Liver (tissue), 3 donors: ENCODE results near the gene ETFA.

ENCODE experiments used
- EGR1 ChIP-seq, 2 donors: IDR thresholded peaks; 2 replicates each; pipeline ENCODE4 v1.6.1; 2016 to 2018; ENCODE audit warnings: antibody characterized with exemption in 2 of 2, low read depth in 2 of 2
- GABPA ChIP-seq, 2 donors: IDR thresholded peaks in 1 of 2; conservative IDR thresholded peaks in 1 of 2; 2 replicates each; pipeline ENCODE4 v1.6.1; 2016; ENCODE audit warnings: antibody characterized with exemption in 2 of 2, mild to moderate bottlenecking in 1 of 2, moderate library complexity in 1 of 2
- HNF4A ChIP-seq, 2 donors: conservative IDR thresholded peaks; 2 replicates each; pipeline ENCODE4 v1.6.1; 2016; ENCODE audit warnings: antibody characterized with exemption in 2 of 2, mild to moderate bottlenecking in 2 of 2
- HNF4G ChIP-seq: IDR thresholded peaks from 2 replicates; pipeline ENCODE4 v1.6.1; 2016; ENCODE audit warnings: antibody characterized with exemption
- JUND ChIP-seq, 2 donors: IDR thresholded peaks; 2 replicates each; pipeline ENCODE4 v1.6.1; 2016; ENCODE audit warnings: antibody characterized with exemption in 2 of 2
- NR2F2 ChIP-seq: IDR thresholded peaks from 2 replicates; pipeline ENCODE4 v1.6.1; 2016; ENCODE audit warnings: antibody characterized with exemption
- SP1 ChIP-seq: IDR thresholded peaks from 2 replicates; pipeline ENCODE4 v1.6.1; 2018; ENCODE audit warnings: antibody characterized with exemption, mild to moderate bottlenecking
- TAF1 ChIP-seq: conservative IDR thresholded peaks from 2 replicates; pipeline ENCODE4 v1.6.1; 2016; ENCODE audit warnings: antibody characterized with exemption, mild to moderate bottlenecking
- YY1 ChIP-seq: IDR thresholded peaks from 2 replicates; pipeline ENCODE4 v1.6.1; 2016; ENCODE audit warnings: antibody characterized with exemption, mild to moderate bottlenecking
- TF ChIP-seq, protein P1 (sequence below): IDR thresholded peaks from 2 replicates; pipeline ENCODE4 v1.6.1; 2016; ENCODE audit warnings: antibody characterized with exemption, mild to moderate bottlenecking
- TF ChIP-seq, protein P2 (sequence below): fragments of 150-350 bp; IDR thresholded peaks from 2 replicates; pipeline ENCODE4 v1.5.1; 2017; ENCODE audit warnings: improper control_type of control experiment, low read depth, low read length; ENCODE audit not compliant: missing input control
- TF ChIP-seq, protein P3 (sequence below): IDR thresholded peaks from 2 replicates; pipeline ENCODE4 v1.6.1; 2016; ENCODE audit warnings: antibody characterized with exemption
- TF ChIP-seq, protein P4 (sequence below): IDR thresholded peaks from 2 replicates; pipeline ENCODE4 v1.6.1; 2016; ENCODE audit warnings: antibody characterized with exemption
- donor health status: healthy.
- donor health status: healthy.

DNA sequence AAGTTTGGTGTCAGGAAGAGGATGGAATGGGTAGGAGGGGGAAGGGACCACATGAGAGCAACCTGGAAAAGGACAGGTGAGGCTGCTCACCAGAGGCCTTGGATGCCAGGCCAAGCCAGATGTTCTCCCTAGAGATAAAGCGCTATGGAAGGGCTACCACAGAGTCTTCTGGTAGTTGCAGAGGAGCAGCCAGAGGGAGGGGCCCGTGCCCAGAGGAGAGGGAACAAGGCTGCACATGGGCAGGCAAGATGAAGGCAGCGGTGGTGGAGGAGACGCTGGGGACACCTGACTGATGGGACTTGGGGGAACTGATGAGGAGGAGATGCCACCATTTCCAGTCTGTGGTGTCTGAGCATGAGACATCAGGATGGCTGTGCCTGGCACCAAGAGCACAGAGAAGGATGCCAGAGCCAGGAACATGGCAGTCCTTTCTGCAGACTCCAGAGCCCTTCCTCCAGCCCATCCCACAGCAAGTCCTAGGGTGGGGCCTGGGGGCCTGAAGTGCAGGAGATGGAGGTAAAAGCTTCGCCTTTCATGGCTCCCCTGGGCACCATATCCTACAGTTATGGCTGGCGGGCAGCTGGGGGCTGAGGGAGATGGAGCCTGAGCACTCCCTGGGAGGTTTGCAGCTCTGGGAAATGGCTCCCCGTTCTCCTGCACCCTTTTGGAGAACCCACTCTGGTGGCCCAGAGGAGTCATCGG, 103.0 kb downstream of the ETFA start:
- TF ChIP-seq, protein P1, sequence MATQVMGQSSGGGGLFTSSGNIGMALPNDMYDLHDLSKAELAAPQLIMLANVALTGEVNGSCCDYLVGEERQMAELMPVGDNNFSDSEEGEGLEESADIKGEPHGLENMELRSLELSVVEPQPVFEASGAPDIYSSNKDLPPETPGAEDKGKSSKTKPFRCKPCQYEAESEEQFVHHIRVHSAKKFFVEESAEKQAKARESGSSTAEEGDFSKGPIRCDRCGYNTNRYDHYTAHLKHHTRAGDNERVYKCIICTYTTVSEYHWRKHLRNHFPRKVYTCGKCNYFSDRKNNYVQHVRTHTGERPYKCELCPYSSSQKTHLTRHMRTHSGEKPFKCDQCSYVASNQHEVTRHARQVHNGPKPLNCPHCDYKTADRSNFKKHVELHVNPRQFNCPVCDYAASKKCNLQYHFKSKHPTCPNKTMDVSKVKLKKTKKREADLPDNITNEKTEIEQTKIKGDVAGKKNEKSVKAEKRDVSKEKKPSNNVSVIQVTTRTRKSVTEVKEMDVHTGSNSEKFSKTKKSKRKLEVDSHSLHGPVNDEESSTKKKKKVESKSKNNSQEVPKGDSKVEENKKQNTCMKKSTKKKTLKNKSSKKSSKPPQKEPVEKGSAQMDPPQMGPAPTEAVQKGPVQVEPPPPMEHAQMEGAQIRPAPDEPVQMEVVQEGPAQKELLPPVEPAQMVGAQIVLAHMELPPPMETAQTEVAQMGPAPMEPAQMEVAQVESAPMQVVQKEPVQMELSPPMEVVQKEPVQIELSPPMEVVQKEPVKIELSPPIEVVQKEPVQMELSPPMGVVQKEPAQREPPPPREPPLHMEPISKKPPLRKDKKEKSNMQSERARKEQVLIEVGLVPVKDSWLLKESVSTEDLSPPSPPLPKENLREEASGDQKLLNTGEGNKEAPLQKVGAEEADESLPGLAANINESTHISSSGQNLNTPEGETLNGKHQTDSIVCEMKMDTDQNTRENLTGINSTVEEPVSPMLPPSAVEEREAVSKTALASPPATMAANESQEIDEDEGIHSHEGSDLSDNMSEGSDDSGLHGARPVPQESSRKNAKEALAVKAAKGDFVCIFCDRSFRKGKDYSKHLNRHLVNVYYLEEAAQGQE = no peak
- TF ChIP-seq JUND (IDR thresholded peaks at IDR 0.05) = no peak
- TF ChIP-seq, protein P2, sequence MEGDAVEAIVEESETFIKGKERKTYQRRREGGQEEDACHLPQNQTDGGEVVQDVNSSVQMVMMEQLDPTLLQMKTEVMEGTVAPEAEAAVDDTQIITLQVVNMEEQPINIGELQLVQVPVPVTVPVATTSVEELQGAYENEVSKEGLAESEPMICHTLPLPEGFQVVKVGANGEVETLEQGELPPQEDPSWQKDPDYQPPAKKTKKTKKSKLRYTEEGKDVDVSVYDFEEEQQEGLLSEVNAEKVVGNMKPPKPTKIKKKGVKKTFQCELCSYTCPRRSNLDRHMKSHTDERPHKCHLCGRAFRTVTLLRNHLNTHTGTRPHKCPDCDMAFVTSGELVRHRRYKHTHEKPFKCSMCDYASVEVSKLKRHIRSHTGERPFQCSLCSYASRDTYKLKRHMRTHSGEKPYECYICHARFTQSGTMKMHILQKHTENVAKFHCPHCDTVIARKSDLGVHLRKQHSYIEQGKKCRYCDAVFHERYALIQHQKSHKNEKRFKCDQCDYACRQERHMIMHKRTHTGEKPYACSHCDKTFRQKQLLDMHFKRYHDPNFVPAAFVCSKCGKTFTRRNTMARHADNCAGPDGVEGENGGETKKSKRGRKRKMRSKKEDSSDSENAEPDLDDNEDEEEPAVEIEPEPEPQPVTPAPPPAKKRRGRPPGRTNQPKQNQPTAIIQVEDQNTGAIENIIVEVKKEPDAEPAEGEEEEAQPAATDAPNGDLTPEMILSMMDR = no peak
- TF ChIP-seq GABPA (IDR thresholded peaks at IDR 0.05 in 1 of 2, conservative IDR thresholded peaks at IDR 0.05 in 1 of 2) = no peak
- TF ChIP-seq, protein P3, sequence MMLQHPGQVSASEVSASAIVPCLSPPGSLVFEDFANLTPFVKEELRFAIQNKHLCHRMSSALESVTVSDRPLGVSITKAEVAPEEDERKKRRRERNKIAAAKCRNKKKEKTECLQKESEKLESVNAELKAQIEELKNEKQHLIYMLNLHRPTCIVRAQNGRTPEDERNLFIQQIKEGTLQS = no peak
- TF ChIP-seq NR2F2 = no peak
- TF ChIP-seq HNF4A (conservative IDR thresholded peaks at IDR 0.05) = no peak
- TF ChIP-seq, protein P4, sequence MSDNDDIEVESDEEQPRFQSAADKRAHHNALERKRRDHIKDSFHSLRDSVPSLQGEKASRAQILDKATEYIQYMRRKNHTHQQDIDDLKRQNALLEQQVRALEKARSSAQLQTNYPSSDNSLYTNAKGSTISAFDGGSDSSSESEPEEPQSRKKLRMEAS = no peak
- TF ChIP-seq YY1 = no peak
- TF ChIP-seq EGR1 (IDR thresholded peaks at IDR 0.05; ENCODE audit: low read depth in 2 of 2) = no peak
- TF ChIP-seq SP1 = no peak
- no peak for TF ChIP-seq TAF1
- no peak for TF ChIP-seq HNF4G
